ENCODE data around the gene B9D2. TPM values are rescaled to one million over a fixed set of nuclear protein-coding genes. Genes with fewer than 3 reads are reported as not detected.

Gene B9D2
- polyA plus RNA-seq, 1 donor from 2014 or later: 15.9 TPM

DNA sequence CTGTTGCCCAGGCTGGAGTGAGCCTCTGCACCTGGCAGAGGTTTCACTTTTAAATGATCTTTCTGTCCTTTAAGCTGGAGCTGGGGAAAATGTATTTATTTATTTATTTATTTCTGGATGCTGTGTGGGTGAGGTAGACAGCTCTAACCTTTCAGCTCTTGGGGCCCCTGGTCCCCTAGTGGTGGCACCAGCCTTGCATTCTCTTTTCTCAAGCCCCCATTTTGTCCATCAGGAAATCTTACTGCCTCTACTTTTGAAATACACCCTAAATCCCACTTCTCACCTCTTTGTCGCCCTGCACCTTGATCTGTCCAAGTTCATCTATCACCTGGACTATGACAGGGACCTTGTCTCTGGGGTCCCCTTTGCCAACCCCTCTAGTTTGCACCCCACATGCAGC is 2.1 kb upstream of the B9D2 start:
- H3F3A ChIP-seq (ENCODE audit: insufficient read depth, low read length, poor library complexity, severe bottlenecking): peaks cover 8% of the 10 kb centered on the region
- no peaks in the 10 kb centered on the region for H3K36me3 ChIP-seq (ENCODE audit: insufficient read depth, low read length)
- no peaks in the 10 kb centered on the region for H3K27me3 ChIP-seq (ENCODE audit: insufficient read depth, low read depth, low read length)
- no peak overlapping the region for H3K9ac ChIP-seq (ENCODE audit: low read length)
- no peaks in the 10 kb centered on the region for H3K9me3 ChIP-seq (ENCODE audit: low read length)
- TF ChIP-seq TAF1 (IDR thresholded peaks at IDR 0.05; ENCODE audit: low read depth) (no peak), SMC3 (conservative IDR thresholded peaks at IDR 0.05; ENCODE audit: poor library complexity) (no peak), EZH2 (IDR thresholded peaks at IDR 0.05; ENCODE audit: borderline replicate concordance, insufficient read depth, low read length, poor library complexity, severe bottlenecking) (no peak), MXI1 (conservative IDR thresholded peaks at IDR 0.05; ENCODE audit: poor library complexity, severe bottlenecking) (no peak), REST (IDR thresholded peaks at IDR 0.05; ENCODE audit: borderline replicate concordance) (no peak), EP300 (conservative IDR thresholded peaks at IDR 0.05; ENCODE audit: poor library complexity, severe bottlenecking) (no peak), CTCF (IDR thresholded peaks at IDR 0.05; ENCODE audit: poor library complexity, severe bottlenecking) (no peak), RAD21 (conservative IDR thresholded peaks at IDR 0.05) (no peak), POLR2AphosphoS5 (IDR thresholded peaks at IDR 0.05) (no peak)
- H2AFZ ChIP-seq (ENCODE audit: low read depth, low read length): no peak overlapping the region
- no peaks in the 10 kb centered on the region for H3K9me2 ChIP-seq (ENCODE audit: insufficient read depth, low read length)
- no peak overlapping the region for H3K4me3 ChIP-seq (ENCODE audit: low read length)
- H3K4me2 ChIP-seq (ENCODE audit: low read length): no peak overlapping the region
- H4K20me1 ChIP-seq (ENCODE audit: insufficient read depth): no peaks in the 10 kb centered on the region
- peaks cover 22% of the 10 kb centered on the region for H3K79me2 ChIP-seq (replicated peaks; ENCODE audit: insufficient read depth, low read length)
- H3K27ac ChIP-seq (ENCODE audit: low read length): no peak overlapping the region

DNA sequence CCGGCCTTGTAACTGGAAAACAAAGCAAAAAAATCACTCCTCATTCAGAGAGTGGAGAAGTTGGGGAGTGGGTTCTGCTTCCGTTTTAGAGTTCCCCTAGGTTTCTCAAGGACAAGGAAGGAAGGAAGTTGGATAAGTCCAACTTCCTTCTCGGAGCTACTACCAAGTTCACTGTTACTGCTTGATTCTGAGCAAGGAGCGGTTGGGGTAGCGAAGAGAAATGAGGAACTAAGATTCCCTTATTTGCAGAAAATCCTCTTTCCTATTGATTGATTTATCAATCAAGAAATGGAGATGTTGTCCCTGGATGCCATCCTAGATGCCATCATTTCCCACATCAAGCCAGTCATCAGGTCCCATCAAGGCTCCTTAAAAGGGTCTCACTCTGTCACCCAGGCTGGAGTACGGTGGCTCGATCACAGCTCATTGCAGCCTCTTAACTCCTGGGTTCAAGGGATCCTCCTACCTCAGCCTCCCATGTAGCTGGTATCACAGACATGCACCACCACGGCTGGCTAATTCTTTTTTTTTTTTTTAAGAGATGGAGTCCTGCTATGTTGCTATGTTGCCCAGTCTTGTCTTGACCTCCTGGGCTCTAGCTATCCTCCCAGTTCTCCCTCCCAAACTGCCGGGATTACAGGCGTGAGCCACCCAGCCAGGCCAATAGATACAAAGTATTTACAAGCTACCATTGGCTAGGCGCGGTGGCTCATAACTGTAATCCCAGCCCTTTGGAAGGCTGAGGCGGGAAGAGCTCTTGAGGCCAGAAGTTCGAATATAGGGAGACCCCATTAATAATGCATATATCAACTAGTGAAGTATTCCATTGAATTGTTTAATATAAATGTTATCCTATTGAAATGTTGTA is 809 bp upstream of the B9D2 start:
- H3K79me2 ChIP-seq (replicated peaks; ENCODE audit: insufficient read depth, low read length): peaks cover 22% of the 10 kb centered on the region
- H3K4me3 ChIP-seq (ENCODE audit: low read length): peak overlapping the region; percentile 68
- H4K20me1 ChIP-seq (ENCODE audit: insufficient read depth): no peaks in the 10 kb centered on the region
- H3F3A ChIP-seq (ENCODE audit: insufficient read depth, low read length, poor library complexity, severe bottlenecking): peaks cover 8% of the 10 kb centered on the region
- H3K27me3 ChIP-seq (ENCODE audit: insufficient read depth, low read depth, low read length): no peaks in the 10 kb centered on the region
- peak overlapping the region; percentile 71 for H3K4me2 ChIP-seq (ENCODE audit: low read length)
- TF ChIP-seq EP300 (conservative IDR thresholded peaks at IDR 0.05; ENCODE audit: poor library complexity, severe bottlenecking): no peak
- no peak for TF ChIP-seq REST (IDR thresholded peaks at IDR 0.05; ENCODE audit: borderline replicate concordance)
- no peak for TF ChIP-seq TAF1 (IDR thresholded peaks at IDR 0.05; ENCODE audit: low read depth)
- no peak for TF ChIP-seq EZH2 (IDR thresholded peaks at IDR 0.05; ENCODE audit: borderline replicate concordance, insufficient read depth, low read length, poor library complexity, severe bottlenecking)
- TF ChIP-seq RAD21 (conservative IDR thresholded peaks at IDR 0.05): no peak
- no peak for TF ChIP-seq MXI1 (conservative IDR thresholded peaks at IDR 0.05; ENCODE audit: poor library complexity, severe bottlenecking)
- TF ChIP-seq SMC3 (conservative IDR thresholded peaks at IDR 0.05; ENCODE audit: poor library complexity): no peak
- TF ChIP-seq POLR2AphosphoS5 (IDR thresholded peaks at IDR 0.05): no peak
- TF ChIP-seq CTCF (IDR thresholded peaks at IDR 0.05; ENCODE audit: poor library complexity, severe bottlenecking): no peak
- H2AFZ ChIP-seq (ENCODE audit: low read depth, low read length): peak overlapping the region; percentile 62
- H3K9me3 ChIP-seq (ENCODE audit: low read length): no peaks in the 10 kb centered on the region
- no peaks in the 10 kb centered on the region for H3K9me2 ChIP-seq (ENCODE audit: insufficient read depth, low read length)
- peak overlapping the region; percentile 97 for H3K27ac ChIP-seq (ENCODE audit: low read length)
- no peaks in the 10 kb centered on the region for H3K36me3 ChIP-seq (ENCODE audit: insufficient read depth, low read length)
- peak overlapping the region; percentile 91 for H3K9ac ChIP-seq (ENCODE audit: low read length)
